GM21528 (cell line): ENCODE measurements around the gene MYO10.
"Not testable (repeated sequence)": the region's sequence is repeated elsewhere in the genome, so short reads cannot be mapped to it uniquely, and the experiment has no call there.

Source experiments
- ATAC-seq: cut with Tn5 transposase; IDR thresholded peaks from one replicate; pipeline ENCODE4 v1.9.1; 2021; ENCODE audit warnings: mild to moderate bottlenecking, moderate library complexity; ENCODE audit not compliant: unreplicated experiment, low FRiP score

MYO10 gene

DNA sequence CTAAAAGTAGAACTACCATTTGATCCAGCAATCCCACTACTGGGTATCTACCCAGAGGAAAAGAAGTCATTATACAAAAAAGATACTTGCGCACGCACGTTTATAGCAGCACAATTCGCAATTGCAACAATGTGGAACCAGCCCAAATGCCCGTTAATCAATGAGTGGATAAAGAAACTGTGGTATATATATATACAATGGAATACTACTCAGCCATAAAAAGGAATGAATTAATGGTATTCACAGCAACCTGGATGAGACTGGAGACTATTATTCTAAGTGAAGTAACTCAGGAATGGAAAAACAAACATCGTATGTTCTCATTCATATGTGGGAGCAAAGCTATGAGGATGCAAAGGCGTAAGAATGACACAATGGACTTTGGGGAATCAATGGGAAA is 104.8 kb downstream of the MYO10 start:
- not testable (repeated sequence) for ATAC-seq

DNA sequence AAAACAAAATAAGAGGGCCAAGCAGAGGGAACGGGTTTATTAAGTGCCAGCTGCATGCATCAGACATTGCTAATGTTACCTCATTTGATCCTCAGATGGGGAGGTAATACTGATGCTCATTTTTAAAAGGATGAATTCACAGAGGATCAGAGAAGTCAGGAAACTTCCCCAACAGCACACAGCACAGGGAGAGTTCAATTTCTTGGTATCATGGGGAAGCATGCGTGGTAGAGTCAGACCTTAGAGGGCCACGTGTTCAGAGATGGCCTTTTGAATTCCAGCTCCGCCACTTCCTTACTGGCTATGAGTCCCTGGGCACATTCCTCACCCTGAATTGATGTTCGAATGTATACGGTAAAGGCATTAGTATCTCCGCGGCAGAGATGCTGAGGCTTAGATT is 108.3 kb downstream of the MYO10 start:
- ATAC-seq = no peak

DNA sequence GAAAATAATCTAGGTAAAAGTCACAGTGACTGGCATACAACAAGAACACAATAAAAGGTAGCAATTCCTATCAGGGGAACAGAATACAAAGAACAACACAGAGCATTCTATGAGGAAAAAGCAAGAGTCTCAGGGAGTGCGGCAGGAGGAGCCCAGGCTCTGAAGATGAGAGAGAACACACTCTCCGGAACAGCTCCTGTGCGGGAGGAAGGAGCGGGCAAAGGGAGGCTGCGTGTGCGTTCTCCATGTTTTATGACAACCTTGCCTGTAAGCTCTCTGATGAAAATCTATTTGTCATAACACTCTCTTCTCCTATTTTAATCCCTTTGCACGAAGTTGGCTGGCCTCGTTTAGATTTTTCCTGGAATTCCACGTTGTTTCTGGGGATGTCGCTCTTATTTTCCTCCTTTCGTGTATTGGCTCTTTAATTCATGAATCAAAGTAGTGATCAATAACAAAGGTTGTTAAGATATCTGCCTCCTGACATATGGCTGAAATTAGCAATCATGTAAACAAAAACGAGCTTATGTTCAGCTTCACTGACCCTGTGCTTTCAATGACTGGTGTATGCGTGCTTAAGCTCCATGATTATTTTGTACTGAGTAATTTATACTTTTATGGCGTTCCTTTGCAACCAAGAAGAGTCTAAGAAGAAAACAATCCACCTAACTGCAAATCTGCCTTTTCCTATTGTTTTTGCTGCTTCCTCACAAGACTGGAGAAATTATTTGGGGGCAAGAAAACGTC is 109.5 kb downstream of the MYO10 start:
- no peak for ATAC-seq

- no peak for ATAC-seq
These were observed 116.4 kb downstream of the MYO10 start for GRCh38 chr5:16819522-16820167.

DNA sequence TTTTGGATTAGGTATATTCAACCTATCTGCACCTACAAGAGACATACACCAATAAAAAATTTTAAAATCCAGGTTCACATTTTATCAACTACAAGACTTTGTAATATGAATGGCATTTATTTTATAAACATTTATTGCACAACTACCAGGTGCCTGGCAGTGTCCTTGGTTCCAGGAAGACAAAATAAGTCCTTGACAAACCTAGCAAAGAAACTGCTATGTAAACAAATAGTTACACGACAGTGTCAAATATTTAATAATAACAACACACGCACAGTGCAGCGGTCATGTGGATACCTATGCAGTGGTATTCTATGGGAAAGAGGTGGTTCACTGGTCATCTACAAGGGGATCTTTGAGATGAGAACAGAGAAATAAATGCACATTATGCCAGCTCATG is 120.7 kb downstream of the MYO10 start:
- ATAC-seq = no peak

DNA sequence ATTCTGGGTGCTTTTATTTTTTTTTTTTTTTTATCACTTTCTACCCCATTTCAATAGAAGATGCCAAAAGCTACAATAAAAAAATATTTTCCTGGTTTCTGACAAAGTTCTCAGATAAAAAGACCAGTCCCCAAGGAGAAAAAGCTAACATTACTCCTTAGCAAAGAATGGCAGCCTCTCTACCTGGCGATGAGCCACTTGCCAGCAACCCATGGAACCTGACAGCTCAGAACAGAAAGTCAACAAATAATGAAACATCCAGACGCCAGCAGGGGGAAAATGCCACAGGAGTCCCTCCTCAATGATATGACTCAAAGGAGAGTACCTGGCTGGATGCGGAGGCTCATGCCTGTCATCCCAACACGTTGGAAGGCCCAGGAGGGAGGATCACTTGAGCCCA is 123.2 kb downstream of the MYO10 start:
- no peak for ATAC-seq

- ATAC-seq = no peak
These were observed 123.6 kb downstream of the MYO10 start for GRCh38 chr5:16812448-16812847.

DNA sequence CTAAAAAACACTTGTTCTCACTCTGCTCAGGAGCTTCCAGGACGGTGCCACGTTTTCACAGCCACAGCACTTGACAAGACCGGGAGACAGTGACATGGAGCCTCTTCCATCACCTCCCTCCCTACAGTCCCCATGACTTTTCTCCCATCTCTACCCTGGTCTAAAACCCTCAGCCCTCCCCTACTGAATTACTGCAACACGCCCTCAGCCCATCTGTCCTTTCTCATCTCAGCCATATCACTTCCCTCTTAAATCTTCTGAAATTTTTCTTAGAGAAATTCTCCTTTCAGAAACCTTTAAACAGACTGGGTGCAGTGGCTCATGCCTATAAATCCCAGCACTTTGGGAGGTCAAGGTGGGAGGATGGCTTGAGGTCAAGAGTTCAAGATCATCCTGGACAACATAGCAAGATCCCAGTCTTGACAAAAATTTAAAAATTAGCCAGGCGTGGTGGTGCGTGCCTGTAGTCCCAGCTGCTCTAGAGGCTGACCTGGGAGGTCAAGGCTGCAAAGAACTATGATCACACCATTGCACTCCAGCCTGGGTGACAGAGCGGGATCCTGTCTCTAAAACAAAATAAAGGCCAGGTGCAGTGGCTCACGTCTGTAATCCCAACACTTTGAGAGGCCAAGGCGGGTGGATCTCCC is 125.8 kb downstream of the MYO10 start:
- no peak for ATAC-seq

GRCh38 chr5:16809395-16810207 is 126.5 kb downstream of the MYO10 start:
- no peak for ATAC-seq

DNA sequence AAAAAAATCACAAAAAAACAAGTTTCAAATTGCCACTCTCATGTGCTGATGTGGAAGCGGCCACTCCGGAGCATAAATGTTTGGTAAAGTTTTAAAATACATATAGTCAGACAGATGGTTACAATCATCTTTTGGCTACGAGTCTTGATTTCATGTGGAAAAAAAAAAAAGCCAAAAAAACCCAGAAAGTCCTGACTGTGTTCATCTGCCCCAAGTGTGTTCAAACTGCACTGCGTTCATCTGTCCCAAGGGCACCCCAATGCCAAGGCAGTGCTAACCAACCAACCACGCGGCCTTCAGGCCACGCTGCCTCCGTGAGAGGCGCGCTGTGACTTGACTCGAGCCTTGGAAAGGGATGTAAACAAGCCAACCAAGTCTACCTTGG is 127.1 kb downstream of the MYO10 start:
- no peak for ATAC-seq

DNA sequence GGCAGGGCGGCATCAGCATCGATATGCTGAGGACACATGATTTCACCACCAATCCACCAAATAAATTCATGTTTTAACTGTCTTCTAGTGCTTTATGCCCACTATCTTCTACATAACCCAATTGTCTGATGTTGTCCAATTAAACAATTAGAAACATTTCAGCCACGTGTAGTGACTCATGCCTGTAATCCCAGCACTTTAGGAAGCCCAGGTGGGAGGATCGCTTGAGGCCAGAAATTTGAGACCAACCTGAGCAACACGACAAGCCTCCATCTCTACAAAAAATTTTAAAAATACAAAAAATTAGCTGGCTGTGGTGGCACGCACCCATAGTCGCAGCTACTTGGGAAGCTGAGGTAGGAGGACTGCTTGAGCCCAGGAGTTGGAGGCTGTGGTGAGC is 128.1 kb downstream of the MYO10 start:
- no peak for ATAC-seq

GRCh38 chr5:16807547-16807864 is 128.6 kb downstream of the MYO10 start:
- ATAC-seq = no peak

DNA sequence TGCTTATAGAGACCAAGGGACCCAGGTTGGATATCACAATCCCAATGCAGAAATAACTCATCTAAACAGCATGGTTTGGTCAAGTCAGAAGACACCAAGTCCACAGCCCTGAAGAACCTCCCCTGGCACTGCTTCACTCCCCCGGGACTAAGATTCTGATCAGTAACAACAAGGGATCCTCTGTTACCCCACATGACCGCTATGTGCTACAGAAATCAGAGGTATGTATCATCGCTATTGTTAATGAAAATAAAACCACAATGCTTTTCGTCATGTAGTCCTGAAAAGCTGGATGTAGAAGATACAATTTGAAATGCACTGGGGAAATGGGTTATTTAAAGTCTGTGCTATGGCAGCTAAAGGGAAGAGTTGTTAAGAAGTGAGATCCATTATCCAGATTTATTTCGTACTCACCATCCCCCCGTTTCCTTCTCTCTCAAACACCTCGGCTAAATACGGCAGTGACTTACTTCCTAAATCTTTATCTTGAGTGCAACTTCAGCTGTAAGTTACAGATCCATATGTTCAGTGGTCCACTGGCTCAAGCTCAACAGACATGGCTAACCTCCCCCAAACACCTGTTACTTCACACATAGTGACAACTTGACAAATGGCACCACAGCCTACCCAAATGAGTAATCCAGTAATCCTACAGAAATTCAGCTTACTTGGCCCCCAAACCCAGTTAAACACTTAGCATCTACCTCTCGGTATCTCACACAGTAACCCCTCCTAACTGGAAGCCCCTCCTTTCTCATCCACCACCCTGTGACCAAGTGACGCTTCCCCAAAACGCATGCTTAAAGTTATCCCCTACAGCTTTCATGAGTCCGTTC is 129.2 kb downstream of the MYO10 start:
- no peak for ATAC-seq

- no peak for ATAC-seq
These were observed 130.6 kb downstream of the MYO10 start for GRCh38 chr5:16805486-16805885.

- no peak for ATAC-seq
These were observed 132.3 kb downstream of the MYO10 start for GRCh38 chr5:16803831-16804230.

DNA sequence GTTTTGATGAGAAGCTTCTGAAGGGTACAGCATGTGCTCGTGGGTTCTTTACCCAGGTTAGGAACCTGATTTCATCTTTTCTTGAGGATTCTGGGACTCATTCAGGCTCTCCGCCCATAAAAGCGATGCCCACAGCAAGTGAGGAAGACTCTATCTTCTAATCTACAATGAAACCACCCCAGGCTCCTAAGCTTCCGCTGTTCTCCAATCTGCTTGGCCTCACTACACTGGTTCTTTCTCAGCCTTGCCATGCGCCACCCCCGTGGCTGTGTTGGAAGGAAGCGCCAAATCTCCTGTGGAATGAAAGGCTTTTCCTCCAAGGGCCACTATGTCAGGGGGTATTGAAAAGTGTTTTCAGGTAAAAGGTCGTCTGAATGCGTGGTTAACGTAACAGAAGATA is 135.6 kb downstream of the MYO10 start:
- no peak for ATAC-seq

DNA sequence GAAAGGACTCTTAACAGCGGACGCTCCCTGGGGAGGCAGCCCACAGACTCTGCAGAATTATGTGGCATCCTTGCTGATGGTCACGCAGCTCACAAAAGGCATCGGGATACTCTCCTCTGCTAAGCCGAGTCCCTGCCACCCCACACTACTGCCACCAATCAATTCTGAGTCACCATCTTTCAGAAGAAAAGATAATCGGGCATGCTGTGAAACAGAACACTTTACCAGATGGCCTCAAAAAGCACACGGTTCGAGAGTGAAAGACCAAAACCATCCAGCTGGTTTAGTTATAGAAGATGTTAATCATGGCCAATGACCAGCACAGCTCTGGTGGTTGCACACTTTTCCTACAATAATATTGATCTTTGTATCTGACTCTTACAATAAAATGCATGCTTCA is 136.3 kb downstream of the MYO10 start:
- no peak for ATAC-seq

DNA sequence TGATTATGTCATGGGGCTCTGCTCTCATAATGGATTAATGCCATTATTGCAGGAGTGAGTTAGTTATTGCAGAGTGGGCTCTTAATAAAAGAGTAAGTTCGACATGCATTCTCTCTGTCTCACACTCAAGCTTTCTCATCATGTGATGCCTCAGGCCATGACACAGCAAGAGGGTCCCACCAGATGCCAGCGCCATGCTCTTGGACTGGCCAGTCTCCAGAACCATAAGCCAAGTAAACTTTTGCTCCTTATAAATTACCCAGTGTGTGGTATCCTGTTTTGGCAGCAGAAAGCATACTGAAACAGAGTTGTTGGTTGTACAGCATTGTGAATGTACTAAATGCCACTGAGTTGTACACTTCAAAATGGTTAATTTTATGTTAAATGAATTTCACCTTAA is 138.1 kb downstream of the MYO10 start:
- ATAC-seq = no peak

GRCh38 chr5:16794269-16794913 is 141.7 kb downstream of the MYO10 start:
- no peak for ATAC-seq
